Testis (tissue), 2 donors: ENCODE data around the gene SORT1.

Experiments
- CTCF ChIP-seq, 3 experiments: fragments of 450-650 bp in 2 of 3; fragments of 200-600 bp in 1 of 3; sonication (generic) in 1 of 3; IDR thresholded peaks; one replicate each; pipeline ENCODE4 v1.5.1; 2016 to 2019; ENCODE audit warnings: antibody characterized with exemption in 3 of 3, mild to moderate bottlenecking in 2 of 3, moderate library complexity in 1 of 3
- POLR2A ChIP-seq: fragments of 450-650 bp; IDR thresholded peaks from one replicate; pipeline ENCODE4 v1.6.1; 2017; ENCODE audit warnings: antibody characterized with exemption, mild to moderate bottlenecking, moderate library complexity

DNA sequence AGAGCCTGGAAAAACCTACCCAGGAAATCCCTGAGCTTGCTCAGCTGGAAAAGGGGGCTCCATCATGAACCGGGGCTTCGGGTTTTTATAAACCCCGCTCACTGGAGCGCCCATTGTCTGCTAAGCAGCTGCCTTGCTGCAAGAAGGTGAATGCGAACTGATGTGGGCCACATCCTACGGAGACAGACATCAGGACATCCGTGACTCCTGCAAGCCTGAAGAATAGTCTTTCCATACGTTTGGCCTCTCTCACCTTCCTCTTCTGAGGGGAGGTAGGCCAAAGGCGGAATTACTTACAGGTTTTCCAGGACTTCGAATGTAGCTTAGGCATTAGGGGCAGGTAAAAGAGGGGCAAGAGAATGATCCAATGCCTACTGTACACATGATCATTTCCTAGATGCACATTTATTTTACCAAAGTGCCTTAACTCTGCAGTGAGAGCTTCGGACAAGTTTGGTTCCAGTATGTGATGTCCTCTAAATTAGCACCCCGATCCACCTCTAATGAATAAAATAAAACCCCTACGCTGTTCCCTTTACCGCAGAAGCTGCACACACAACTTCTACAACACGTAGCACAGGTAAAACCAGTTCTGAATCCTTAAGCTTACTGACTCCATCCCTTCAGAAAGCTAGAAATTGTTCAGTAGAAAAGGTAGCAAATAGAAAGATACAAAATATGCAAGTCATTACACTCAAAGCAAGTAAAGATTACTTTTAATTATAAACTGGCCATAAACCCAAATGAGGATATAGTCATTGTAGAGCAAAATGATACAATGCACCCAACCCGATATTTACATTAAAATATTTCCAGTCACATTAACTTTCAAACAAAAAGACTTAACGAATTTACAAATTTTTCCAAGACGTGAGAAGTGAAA, 866 bp upstream of the SORT1 start:
- no peak for TF ChIP-seq CTCF (IDR thresholded peaks at IDR 0.05)
- no peak for TF ChIP-seq POLR2A
